GM03348 (cell line): ENCODE results near the gene WDR20.
A peak's percentile ranks its signal among the peaks of the same experiment; 100 is the strongest.

Experiments
- DNase-seq: peaks from one replicate; pipeline ENCODE4 v3.0.0; 2012; ENCODE audit warnings: low spot score

Gene WDR20

GRCh38 chr14:102197317-102197853 lies 57.7 kb downstream of the WDR20 start:
- no peak for DNase-seq

- no peak for DNase-seq
Measured at GRCh38 chr14:102200690-102201352, 61.1 kb downstream of the WDR20 start.

- DNase-seq: no peak
Measured at GRCh38 chr14:102201353-102201738, 61.6 kb downstream of the WDR20 start.

GRCh38 chr14:102201776-102202175 lies 62.1 kb downstream of the WDR20 start:
- no peak for DNase-seq

- no peak for DNase-seq
Measured at GRCh38 chr14:102202944-102203343, 63.2 kb downstream of the WDR20 start.

GRCh38 chr14:102203382-102203781 lies 63.7 kb downstream of the WDR20 start:
- DNase-seq: no peak

- DNase-seq: no peak
Measured at GRCh38 chr14:102205560-102205959, 65.9 kb downstream of the WDR20 start.

- DNase-seq: no peak
Measured at GRCh38 chr14:102206918-102207317, 67.2 kb downstream of the WDR20 start.

GRCh38 chr14:102207831-102208365 lies 68.2 kb downstream of the WDR20 start:
- DNase-seq: no peak

- DNase-seq: no peak
Measured at GRCh38 chr14:102208741-102209140, 69.0 kb downstream of the WDR20 start.

GRCh38 chr14:102209224-102209966 lies 69.7 kb downstream of the WDR20 start:
- DNase-seq: no peak

GRCh38 chr14:102210421-102211042 lies 70.8 kb downstream of the WDR20 start:
- DNase-seq: no peak

- no peak for DNase-seq
Measured at GRCh38 chr14:102211240-102211639, 71.5 kb downstream of the WDR20 start.

- no peak for DNase-seq
Measured at GRCh38 chr14:102212356-102212755, 72.7 kb downstream of the WDR20 start.

GRCh38 chr14:102212845-102213244 lies 73.1 kb downstream of the WDR20 start:
- no peak for DNase-seq

- DNase-seq: no peak
Measured at GRCh38 chr14:102213470-102213869, 73.8 kb downstream of the WDR20 start.

GRCh38 chr14:102213984-102214658 lies 74.4 kb downstream of the WDR20 start:
- no peak for DNase-seq

GRCh38 chr14:102215071-102215470 lies 75.4 kb downstream of the WDR20 start:
- peak; percentile 85 for DNase-seq

- DNase-seq: no peak
Measured at GRCh38 chr14:102215576-102216250, 76.0 kb downstream of the WDR20 start.

- no peak for DNase-seq
Measured at GRCh38 chr14:102217399-102217798, 77.7 kb downstream of the WDR20 start.

GRCh38 chr14:102217987-102218421 lies 78.3 kb downstream of the WDR20 start:
- no peak for DNase-seq
